GOT3 (cell line): ENCODE data around the gene FGFR2.

Experiments
- DNase-seq: peaks from one replicate; lab custom pipeline; 2025; ENCODE audit warnings: mixed read lengths; lab: John Stamatoyannopoulos, UW

The FGFR2 gene

GRCh38 chr10:121610798-121611323 lies 12.6 kb upstream of the FGFR2 start:
- no peak for DNase-seq

- no peak for DNase-seq
Measured at GRCh38 chr10:121609426-121610380, 11.5 kb upstream of the FGFR2 start.

- DNase-seq = no peak
Measured at GRCh38 chr10:121608469-121609190, 10.4 kb upstream of the FGFR2 start.

GRCh38 chr10:121607310-121608055 lies 9.2 kb upstream of the FGFR2 start:
- no peak for DNase-seq

- DNase-seq = no peak
Measured at GRCh38 chr10:121605708-121606107, 7.5 kb upstream of the FGFR2 start.

- DNase-seq = no peak
Measured at GRCh38 chr10:121601458-121601857, 3.2 kb upstream of the FGFR2 start.

GRCh38 chr10:121600611-121601010 lies 2.4 kb upstream of the FGFR2 start:
- no peak for DNase-seq

GRCh38 chr10:121599947-121600346 lies 1.7 kb upstream of the FGFR2 start:
- no peak for DNase-seq

GRCh38 chr10:121597504-121598262 lies 561 bp downstream of the FGFR2 start:
- DNase-seq = no peak

- no peak for DNase-seq
Measured at GRCh38 chr10:121596689-121597503, 1.3 kb downstream of the FGFR2 start.

- DNase-seq = no peak
Measured at GRCh38 chr10:121595806-121596688, 2.2 kb downstream of the FGFR2 start.

- no peak for DNase-seq
Measured at GRCh38 chr10:121595351-121595805, 2.9 kb downstream of the FGFR2 start.

GRCh38 chr10:121594623-121595350 lies 3.5 kb downstream of the FGFR2 start:
- DNase-seq = no peak

- no peak for DNase-seq
Measured at GRCh38 chr10:121594076-121594475, 4.2 kb downstream of the FGFR2 start.

- DNase-seq = no peak
Measured at GRCh38 chr10:121593281-121594075, 4.8 kb downstream of the FGFR2 start.

GRCh38 chr10:121592155-121592890 lies 5.9 kb downstream of the FGFR2 start:
- no peak for DNase-seq

- no peak for DNase-seq
Measured at GRCh38 chr10:121591186-121591585, 7.1 kb downstream of the FGFR2 start.
